ENCODE measurements around the gene PTGR3. TPM values are rescaled to one million over a fixed set of nuclear protein-coding genes. Genes with fewer than 3 reads are reported as not detected.
A peak's percentile ranks its signal among the peaks of the same experiment; 100 is the strongest.

Gene PTGR3
- total RNA-seq, 2 experiments from 2014 or later = 14.1 to 14.3 TPM

GRCh38 chr18:75216911-75217689 is 8.2 kb upstream of the PTGR3 start:
- Histone ChIP-seq H3K27ac (ENCODE audit: low read depth in 1 of 2, low read length in 2 of 2) (peak overlapping the region; percentile 52 to 73), H3K9me3 (ENCODE audit: control insufficient read depth in 1 of 2, insufficient read depth in 1 of 2, low read length in 2 of 2) (no peaks in the 10 kb centered on the region), H3K36me3 (ENCODE audit: insufficient read depth, low read length) (no peaks in the 10 kb centered on the region), H3K4me3 (ENCODE audit: low read length) (no peak overlapping the region), H3K4me1 (ENCODE audit: insufficient read depth, low read length) (peaks cover 44% of the 10 kb centered on the region), H3K27me3 (ENCODE audit: control insufficient read depth in 1 of 2, insufficient read depth in 2 of 2, low read length in 2 of 2) (no peaks in the 10 kb centered on the region)
- ATAC-seq (ENCODE audit: poor library complexity) = no peak
- intact Hi-C loops (cut with DNase I, micrococcal nuclease) = loop anchor here (1.0 to 10.0 kb wide), 2 partner anchors 12 to 1608 kb away; partner anchors contain the start of gene ZNF236 (in 1 of the 2)
- H3K9me3 Mint-ChIP-seq = no peaks in the 10 kb centered on the region
- DNase-seq = no peak
- H3K27me3 Mint-ChIP-seq = no peaks in the 10 kb centered on the region
- H3K4me1 Mint-ChIP-seq (ENCODE audit: low read depth) = peaks cover 95% of the 10 kb centered on the region
- ChIA-PET POLR2A (interaction anchor here (1.3 to 3.0 kb wide), 4 partner anchors 12 to 188 kb away, joined by 3 to 17 read pairs (median 8); no protein-coding TSS in a partner anchor), CTCF (no interaction called here)
- no peak for TF ChIP-seq CTCF (IDR thresholded peaks at IDR 0.05)
- H3K27ac Mint-ChIP-seq = peak overlapping the region; percentile 80
- H3K4me3 Mint-ChIP-seq = peak overlapping the region; percentile 54
- H3K36me3 Mint-ChIP-seq (ENCODE audit: low read depth) = peaks cover 6% of the 10 kb centered on the region

GRCh38 chr18:75216212-75216910 is 7.4 kb upstream of the PTGR3 start:
- H3K4me1 Mint-ChIP-seq (ENCODE audit: low read depth) = peaks cover 88% of the 10 kb centered on the region
- intact Hi-C loops (cut with DNase I, micrococcal nuclease) = loop anchor here (1.0 to 10.0 kb wide), 2 partner anchors 11 to 1608 kb away; partner anchors contain the start of gene ZNF236 (in 1 of the 2)
- Histone ChIP-seq H3K4me3 (ENCODE audit: low read length) (peak overlapping the region; percentile 11), H3K27me3 (ENCODE audit: control insufficient read depth in 1 of 2, insufficient read depth in 2 of 2, low read length in 2 of 2) (no peaks in the 10 kb centered on the region), H3K27ac (ENCODE audit: low read depth in 1 of 2, low read length in 2 of 2) (peak overlapping the region; percentile 52 to 73), H3K36me3 (ENCODE audit: insufficient read depth, low read length) (no peaks in the 10 kb centered on the region), H3K4me1 (ENCODE audit: insufficient read depth, low read length) (peaks cover 43% of the 10 kb centered on the region), H3K9me3 (ENCODE audit: control insufficient read depth in 1 of 2, insufficient read depth in 1 of 2, low read length in 2 of 2) (no peaks in the 10 kb centered on the region)
- peaks cover 6% of the 10 kb centered on the region for H3K36me3 Mint-ChIP-seq (ENCODE audit: low read depth)
- H3K27ac Mint-ChIP-seq = peak overlapping the region; percentile 80
- ChIA-PET POLR2A (interaction anchor here (0.6 to 3.0 kb wide), 8 partner anchors 13 to 618 kb away, joined by 3 to 17 read pairs (median 5); partner anchors contain the start of gene ZNF407), CTCF (no interaction called here)
- H3K27me3 Mint-ChIP-seq = no peaks in the 10 kb centered on the region
- TF ChIP-seq CTCF (IDR thresholded peaks at IDR 0.05) = no peak
- DNase-seq (peak in 3 of 14 experiments; percentile 72 to 85 (median 78)), ATAC-seq (ENCODE audit: poor library complexity) (peak; percentile 67)
- H3K9me3 Mint-ChIP-seq = no peaks in the 10 kb centered on the region
- H3K4me3 Mint-ChIP-seq = peak overlapping the region; percentile 54

GRCh38 chr18:75215663-75216062 is 6.7 kb upstream of the PTGR3 start:
- no peak for TF ChIP-seq CTCF (IDR thresholded peaks at IDR 0.05)
- Histone ChIP-seq H3K4me3 (ENCODE audit: low read length) (no peak overlapping the region), H3K27ac (ENCODE audit: low read depth in 1 of 2, low read length in 2 of 2) (peak overlapping the region; percentile 26 to 73), H3K4me1 (ENCODE audit: insufficient read depth, low read length) (peaks cover 43% of the 10 kb centered on the region), H3K27me3 (ENCODE audit: control insufficient read depth in 1 of 2, insufficient read depth in 2 of 2, low read length in 2 of 2) (no peaks in the 10 kb centered on the region), H3K36me3 (ENCODE audit: insufficient read depth, low read length) (no peaks in the 10 kb centered on the region), H3K9me3 (ENCODE audit: control insufficient read depth in 1 of 2, insufficient read depth in 1 of 2, low read length in 2 of 2) (no peaks in the 10 kb centered on the region)
- Mint-ChIP-seq H3K36me3 (ENCODE audit: low read depth) (peaks cover 12% of the 10 kb centered on the region), H3K4me1 (ENCODE audit: low read depth) (peaks cover 87% of the 10 kb centered on the region), H3K9me3 (no peaks in the 10 kb centered on the region), H3K4me3 (peak overlapping the region; percentile 18), H3K27ac (peak overlapping the region; percentile 74), H3K27me3 (no peaks in the 10 kb centered on the region)
- ATAC-seq (ENCODE audit: poor library complexity) = no peak
- ChIA-PET CTCF (no interaction called here), POLR2A (interaction anchor here (1.0 to 3.0 kb wide), 8 partner anchors 13 to 618 kb away, joined by 3 to 17 read pairs (median 5); partner anchors contain the start of gene ZNF407)
- DNase-seq = no peak
- intact Hi-C loops (cut with DNase I, micrococcal nuclease) = loop anchor here (1.0 to 10.0 kb wide), 2 partner anchors 10 to 1609 kb away; partner anchors contain the start of gene ZNF236 (in 1 of the 2)
